ENCODE results near the gene ARHGAP29. TPM values are rescaled to one million over a fixed set of nuclear protein-coding genes. Genes with fewer than 3 reads are reported as not detected.
A peak's percentile ranks its signal among the peaks of the same experiment; 100 is the strongest.

The ARHGAP29 gene
- total RNA-seq, 2 experiments from 2014 or later: not detected

GRCh38 chr1:94254073-94254810 lies 16.9 kb upstream of the ARHGAP29 start:
- Mint-ChIP-seq H3K27me3 (peaks cover 27% of the 10 kb centered on the region), H3K27ac (no peak overlapping the region), H3K4me1 (no peaks in the 10 kb centered on the region), H3K9me3 (no peaks in the 10 kb centered on the region), H3K4me3 (no peak overlapping the region), H3K36me3 (ENCODE audit: low read depth) (no peaks in the 10 kb centered on the region)
- DNase-seq: no peak
- POLR2A ChIA-PET: interaction anchor here (0.6 kb wide), 1 partner anchor 154 kb away, joined by 7 read pairs; no protein-coding TSS in a partner anchor
- CTCF ChIA-PET: no interaction called here

DNA sequence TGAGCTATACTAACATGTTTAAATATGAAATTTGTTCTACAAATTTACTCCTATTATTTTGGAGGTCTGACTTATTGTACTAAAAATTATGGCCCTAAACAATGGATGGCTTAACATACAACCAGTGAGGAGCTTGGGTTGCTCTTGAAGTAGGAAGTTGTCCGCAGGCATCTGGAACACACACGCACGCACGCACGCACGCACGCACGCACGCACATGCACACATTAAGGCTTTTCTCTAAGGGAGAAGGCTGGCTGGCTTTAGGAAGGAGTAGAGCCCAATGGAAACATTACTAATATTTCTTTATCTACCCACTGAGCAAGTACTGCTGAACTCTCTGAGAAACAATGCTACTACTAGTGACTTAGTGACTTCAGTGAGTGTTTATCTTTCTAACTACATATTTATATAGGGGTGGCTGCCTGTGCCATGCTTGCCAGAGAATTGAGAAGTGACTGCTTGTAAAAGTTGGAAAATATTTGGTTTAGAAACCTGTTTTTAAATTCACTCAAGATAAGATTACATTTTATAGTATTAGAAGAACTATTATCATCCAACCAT lies 16.2 kb upstream of the ARHGAP29 start:
- Mint-ChIP-seq H3K9me3 (no peaks in the 10 kb centered on the region), H3K27ac (no peak overlapping the region), H3K4me1 (no peaks in the 10 kb centered on the region), H3K36me3 (ENCODE audit: low read depth) (no peaks in the 10 kb centered on the region), H3K4me3 (no peak overlapping the region), H3K27me3 (peaks cover 33% of the 10 kb centered on the region)
- no peak for DNase-seq
- ChIA-PET POLR2A (no interaction called here), CTCF (no interaction called here)

DNA sequence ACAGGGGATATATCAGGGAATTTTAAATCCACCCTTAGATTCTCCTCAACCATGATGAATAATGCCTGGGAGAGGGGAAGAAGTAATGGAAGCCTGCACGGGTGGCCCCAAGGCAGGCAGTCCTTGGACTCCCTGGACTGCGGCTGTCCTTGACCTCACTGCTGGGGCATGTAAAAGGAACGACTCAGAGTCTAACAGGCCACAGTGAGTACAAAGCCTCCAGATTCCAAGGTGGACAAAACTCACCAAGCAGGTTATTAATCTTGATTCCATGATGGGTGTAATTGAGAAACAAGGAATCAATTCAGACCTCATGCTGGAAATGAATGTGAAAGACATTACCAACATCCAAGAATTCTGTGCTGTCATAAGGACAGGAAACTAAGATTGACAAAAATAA lies 13.0 kb upstream of the ARHGAP29 start:
- no peak overlapping the region for H3K27ac Mint-ChIP-seq
- H3K4me1 Mint-ChIP-seq: peaks cover 9% of the 10 kb centered on the region
- ChIA-PET CTCF (no interaction called here), POLR2A (no interaction called here)
- H3K9me3 Mint-ChIP-seq: no peaks in the 10 kb centered on the region
- peaks cover 51% of the 10 kb centered on the region for H3K27me3 Mint-ChIP-seq
- no peaks in the 10 kb centered on the region for H3K36me3 Mint-ChIP-seq (ENCODE audit: low read depth)
- no peak overlapping the region for H3K4me3 Mint-ChIP-seq
- no peak for DNase-seq

GRCh38 chr1:94248956-94249688 lies 11.7 kb upstream of the ARHGAP29 start:
- Mint-ChIP-seq H3K36me3 (ENCODE audit: low read depth) (no peaks in the 10 kb centered on the region), H3K4me1 (peaks cover 9% of the 10 kb centered on the region), H3K27ac (no peak overlapping the region), H3K4me3 (no peak overlapping the region), H3K9me3 (peaks cover under 1% of the 10 kb centered on the region), H3K27me3 (peaks cover 54% of the 10 kb centered on the region)
- no peak for DNase-seq
- ChIA-PET CTCF (no interaction called here), POLR2A (no interaction called here)

- CTCF ChIA-PET: no interaction called here
Observed at GRCh38 chr1:94247138-94248094, 10.0 kb upstream of the ARHGAP29 start.

GRCh38 chr1:94246692-94247137 lies 9.3 kb upstream of the ARHGAP29 start:
- ChIA-PET POLR2A (no interaction called here), CTCF (no interaction called here)
- H3K27me3 Mint-ChIP-seq: peaks cover 71% of the 10 kb centered on the region
- H3K36me3 Mint-ChIP-seq (ENCODE audit: low read depth): no peaks in the 10 kb centered on the region
- H3K27ac Mint-ChIP-seq: no peak overlapping the region
- H3K4me1 Mint-ChIP-seq: peaks cover 9% of the 10 kb centered on the region
- no peak for DNase-seq
- H3K9me3 Mint-ChIP-seq: peaks cover 10% of the 10 kb centered on the region
- H3K4me3 Mint-ChIP-seq: peak overlapping the region; percentile 30

More at GRCh38 chr1:94247138-94248094, 10.0 kb upstream of the ARHGAP29 start:
- peaks cover 9% of the 10 kb centered on the region for H3K4me1 Mint-ChIP-seq
- peak overlapping the region; percentile 57 for H3K4me3 Mint-ChIP-seq
- no peak overlapping the region for H3K27ac Mint-ChIP-seq
- peaks cover 66% of the 10 kb centered on the region for H3K27me3 Mint-ChIP-seq
- POLR2A ChIA-PET: no interaction called here
- no peak for DNase-seq
- peaks cover 10% of the 10 kb centered on the region for H3K9me3 Mint-ChIP-seq
- H3K36me3 Mint-ChIP-seq (ENCODE audit: low read depth): no peaks in the 10 kb centered on the region

- peaks cover 9% of the 10 kb centered on the region for H3K4me1 Mint-ChIP-seq
- CTCF ChIA-PET: no interaction called here
Observed at GRCh38 chr1:94245747-94246438, 8.5 kb upstream of the ARHGAP29 start.

GRCh38 chr1:94244816-94245215 lies 7.4 kb upstream of the ARHGAP29 start:
- POLR2A ChIA-PET: no interaction called here
- DNase-seq: no peak
- CTCF ChIA-PET: no interaction called here
- no peaks in the 10 kb centered on the region for H3K36me3 Mint-ChIP-seq (ENCODE audit: low read depth)
- peaks cover 9% of the 10 kb centered on the region for H3K4me1 Mint-ChIP-seq
- no peak overlapping the region for H3K27ac Mint-ChIP-seq
- peaks cover 10% of the 10 kb centered on the region for H3K9me3 Mint-ChIP-seq
- peaks cover 78% of the 10 kb centered on the region for H3K27me3 Mint-ChIP-seq
- no peak overlapping the region for H3K4me3 Mint-ChIP-seq

More at GRCh38 chr1:94245747-94246438, 8.5 kb upstream of the ARHGAP29 start:
- Mint-ChIP-seq H3K27me3 (peaks cover 70% of the 10 kb centered on the region), H3K4me3 (no peak overlapping the region), H3K9me3 (peaks cover 10% of the 10 kb centered on the region), H3K36me3 (ENCODE audit: low read depth) (no peaks in the 10 kb centered on the region), H3K27ac (no peak overlapping the region)
- POLR2A ChIA-PET: no interaction called here
- DNase-seq: no peak

DNA sequence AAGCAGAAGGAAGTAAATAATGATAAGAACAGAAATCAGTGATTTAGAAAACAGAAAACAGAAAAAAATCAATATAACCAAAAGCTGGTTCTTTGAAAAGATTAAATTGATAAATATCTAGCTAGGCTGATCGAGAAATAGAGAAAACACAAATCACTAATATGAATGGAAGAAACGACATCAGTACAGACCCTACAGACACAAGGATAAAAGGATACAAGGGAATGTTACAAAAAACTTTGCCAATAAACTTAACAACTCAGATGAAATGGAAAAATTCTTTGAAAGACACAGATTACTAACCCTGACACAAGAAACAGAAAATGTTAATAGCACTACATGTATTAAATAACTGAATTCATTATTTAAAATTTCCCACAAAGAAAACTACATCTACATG lies 6.3 kb upstream of the ARHGAP29 start:
- CTCF ChIA-PET: no interaction called here
- Mint-ChIP-seq H3K9me3 (peaks cover 10% of the 10 kb centered on the region), H3K36me3 (ENCODE audit: low read depth) (no peaks in the 10 kb centered on the region), H3K27me3 (peaks cover 83% of the 10 kb centered on the region), H3K27ac (no peak overlapping the region), H3K4me3 (no peak overlapping the region), H3K4me1 (peaks cover 9% of the 10 kb centered on the region)
- DNase-seq: no peak
- POLR2A ChIA-PET: no interaction called here

DNA sequence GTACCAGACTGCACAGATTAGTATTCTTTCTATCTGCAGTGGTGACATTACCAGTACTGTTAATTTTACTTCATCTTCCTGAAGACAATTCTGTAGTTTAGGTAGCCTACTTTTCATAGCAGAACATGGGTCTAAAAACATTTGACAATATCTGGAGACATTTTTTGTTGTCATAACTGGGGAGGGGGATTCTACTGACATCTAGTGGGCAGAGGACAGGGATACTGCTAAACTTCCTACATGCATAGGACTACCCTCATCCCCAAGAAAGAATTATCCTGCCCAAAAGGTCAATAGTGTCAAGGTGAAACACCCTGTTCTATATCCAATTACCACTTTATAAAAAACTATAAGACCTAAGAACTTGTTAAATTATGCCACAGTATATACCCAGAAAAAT lies 3.4 kb upstream of the ARHGAP29 start:
- Mint-ChIP-seq H3K27me3 (peaks cover 84% of the 10 kb centered on the region), H3K9me3 (peaks cover 10% of the 10 kb centered on the region), H3K27ac (no peak overlapping the region), H3K4me3 (no peak overlapping the region), H3K36me3 (ENCODE audit: low read depth) (no peaks in the 10 kb centered on the region), H3K4me1 (peaks cover 8% of the 10 kb centered on the region)
- DNase-seq: no peak
- ChIA-PET CTCF (no interaction called here), POLR2A (interaction anchor here (0.6 kb wide), 1 partner anchor 1151 kb away, joined by 3 read pairs; no protein-coding TSS in a partner anchor)

DNA sequence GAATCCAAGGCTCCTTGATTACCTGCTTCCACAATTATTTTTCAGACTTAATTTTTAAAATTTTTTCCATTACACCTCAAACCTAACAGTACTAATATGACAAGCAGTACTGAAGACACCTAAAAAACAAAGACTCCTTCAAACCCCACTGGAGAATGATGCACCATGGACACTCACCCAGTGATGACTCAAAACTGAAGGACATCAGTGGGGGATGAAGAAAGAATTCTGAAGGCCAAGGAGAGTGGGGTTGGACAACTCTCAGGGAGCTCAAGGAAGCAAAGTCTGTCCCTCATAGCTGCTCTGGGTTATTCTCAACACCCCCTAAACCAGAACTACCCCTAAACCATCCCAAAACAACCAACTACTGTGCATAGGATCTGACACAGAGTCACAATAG lies 2.4 kb upstream of the ARHGAP29 start:
- CTCF ChIA-PET: no interaction called here

DNA sequence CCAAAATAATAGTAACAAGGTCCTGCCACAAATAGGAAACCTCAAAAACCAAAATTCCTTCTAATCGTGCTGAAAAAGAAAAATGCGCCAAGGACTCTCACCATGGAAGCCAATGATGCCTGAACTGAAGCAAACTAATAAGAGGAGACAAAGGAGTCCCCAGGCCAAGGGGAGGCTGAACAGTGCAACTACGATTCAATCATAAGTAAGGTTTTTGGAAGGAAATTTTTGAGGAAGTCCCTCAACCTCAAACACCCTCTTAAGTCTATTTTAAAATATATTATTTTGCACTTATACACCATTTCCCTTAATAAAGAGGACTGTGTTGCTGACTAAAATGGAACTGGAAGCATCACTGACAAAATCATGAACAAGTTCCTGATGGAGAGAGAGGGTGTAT lies 1.7 kb upstream of the ARHGAP29 start:
- POLR2A ChIA-PET: no interaction called here
- Mint-ChIP-seq H3K9me3 (peaks cover 9% of the 10 kb centered on the region), H3K36me3 (ENCODE audit: low read depth) (no peaks in the 10 kb centered on the region), H3K27me3 (peaks cover 82% of the 10 kb centered on the region), H3K4me1 (peaks cover 10% of the 10 kb centered on the region), H3K4me3 (no peak overlapping the region), H3K27ac (no peak overlapping the region)
- CTCF ChIA-PET: no interaction called here
- DNase-seq: no peak

More for the DNA sequence above, 2.4 kb upstream of the ARHGAP29 start:
- POLR2A ChIA-PET: no interaction called here
- Mint-ChIP-seq H3K4me3 (no peak overlapping the region), H3K9me3 (peaks cover 10% of the 10 kb centered on the region), H3K27ac (no peak overlapping the region), H3K36me3 (ENCODE audit: low read depth) (no peaks in the 10 kb centered on the region), H3K4me1 (peaks cover 10% of the 10 kb centered on the region), H3K27me3 (peaks cover 83% of the 10 kb centered on the region)
- DNase-seq: no peak
